IMR-90 (cell line): Measurements from ENCODE around the gene ROBO1. TPM values are rescaled to one million over a fixed set of nuclear protein-coding genes. Genes with fewer than 3 reads are reported as not detected.

ENCODE experiments used
- ATAC-seq: fragments of 200-7000 bp; cut with Tn5 transposase; 2 replicates; pipeline ENCODE4 v1.9.1; 2020; ENCODE audit warnings: low read depth, mild to moderate bottlenecking, moderate library complexity
- BruUV-seq: library from RNA; stranded (reverse); fragments of 400-500 nt; replicated peaks from 2 replicates; lab custom pipeline; 2021; lab: Mats Ljungman, UMichigan
- CTCF ChIA-PET: fragments of 300-600 bp; formaldehyde crosslinking; extraction: SDS; loops from one replicate; lab custom pipeline; 2021; ENCODE audit warnings: antibody characterized with exemption; lab: Yijun Ruan, JAX
- POLR2A ChIA-PET: fragments of 300-600 bp; sonication (Branson Sonifier 250); formaldehyde crosslinking; loops from one replicate; lab custom pipeline; 2022; ENCODE audit warnings: antibody characterized with exemption; ENCODE audit not compliant: unreplicated experiment; lab: Charles Lee
- DNase-seq: peaks from one replicate; pipeline ENCODE4 v3.0.0; 2013
- H2AFZ ChIP-seq: replicated peaks from 2 replicates; pipeline ENCODE3; 2013; ENCODE audit warnings: low read length, mild to moderate bottlenecking; ENCODE audit not compliant: poor library complexity
- H2AK5ac ChIP-seq: 2 replicates; pipeline ENCODE4 v1.6.1; 2013; ENCODE audit warnings: low read depth, low read length, inconsistent platforms
- H2AK9ac ChIP-seq: replicated peaks from 2 replicates; pipeline ENCODE3; 2013; ENCODE audit warnings: mild to moderate bottlenecking, low read depth, low read length, moderate library complexity; ENCODE audit not compliant: poor library complexity
- H2BK120ac ChIP-seq: 2 replicates; pipeline ENCODE4 v1.6.1; 2013; ENCODE audit warnings: low read depth, low read length, inconsistent platforms
- H2BK15ac ChIP-seq: 3 replicates; pipeline ENCODE4 v1.6.1; 2013; ENCODE audit warnings: low read depth, low read length, inconsistent platforms
- H2BK20ac ChIP-seq: 2 replicates; pipeline ENCODE4 v1.6.1; 2013; ENCODE audit warnings: low read depth, mild to moderate bottlenecking, inconsistent platforms, low read length, moderate library complexity
- H2BK5ac ChIP-seq: 2 replicates; pipeline ENCODE4 v1.6.1; 2013; ENCODE audit warnings: mild to moderate bottlenecking, low read depth, low read length, inconsistent platforms; ENCODE audit not compliant: poor library complexity, severe bottlenecking
- H3K14ac ChIP-seq: replicated peaks from 2 replicates; pipeline ENCODE4 v1.6.1; 2013; ENCODE audit warnings: low read depth, low read length, inconsistent platforms
- H3K18ac ChIP-seq: 2 replicates; pipeline ENCODE4 v1.6.1; 2013; ENCODE audit warnings: low read depth, low read length, control low read depth
- H3K23ac ChIP-seq: 2 replicates; pipeline ENCODE4 v1.6.1; 2013; ENCODE audit warnings: low read depth, low read length, inconsistent platforms
- H3K27ac ChIP-seq: 2 replicates; pipeline ENCODE4 v1.5.1; 2013; ENCODE audit warnings: mild to moderate bottlenecking, control low read depth, low read length; ENCODE audit not compliant: insufficient read depth
- H3K27me3 ChIP-seq: 2 replicates; pipeline ENCODE4 v1.6.1; 2013; ENCODE audit warnings: low read length; ENCODE audit not compliant: control insufficient read depth, insufficient read depth
- H3K36me3 ChIP-seq: 2 replicates; pipeline ENCODE4 v1.6.1; 2013; ENCODE audit warnings: low read length, mixed read lengths; ENCODE audit not compliant: control insufficient read depth, insufficient read depth
- H3K4ac ChIP-seq: 2 replicates; pipeline ENCODE4 v1.6.1; 2013; ENCODE audit warnings: low read depth, low read length, inconsistent platforms
- H3K4me1 ChIP-seq: 2 replicates; pipeline ENCODE4 v1.6.1; 2013; ENCODE audit warnings: low read length, mixed read lengths; ENCODE audit not compliant: control insufficient read depth, insufficient read depth
- H3K4me2 ChIP-seq: 2 replicates; pipeline ENCODE4 v1.6.1; 2013; ENCODE audit warnings: low read depth, mild to moderate bottlenecking, control low read depth, low read length, moderate library complexity
- H3K4me3 ChIP-seq: 2 replicates; pipeline ENCODE4 v1.5.1; 2013; ENCODE audit warnings: low read depth, mild to moderate bottlenecking, control low read depth, low read length, moderate library complexity; ENCODE audit not compliant: insufficient read depth
- H3K56ac ChIP-seq: 2 replicates; pipeline ENCODE4 v1.6.1; 2013; ENCODE audit warnings: low read length, inconsistent platforms; ENCODE audit not compliant: insufficient read depth; ENCODE audit errors: extremely low read depth
- H3K79me1 ChIP-seq, 2 experiments: 2 replicates each; pipeline ENCODE4 v1.6.1; 2013; ENCODE audit warnings: low read length in 2 of 2, inconsistent platforms in 1 of 2, low read depth in 1 of 2
- H3K9ac ChIP-seq: 2 replicates; pipeline ENCODE4 v1.6.1; 2013; ENCODE audit warnings: low read depth, low read length, control low read depth
- H3K9me1 ChIP-seq: 2 replicates; pipeline ENCODE4 v1.6.1; 2013; ENCODE audit warnings: low read length, inconsistent platforms; ENCODE audit not compliant: insufficient read depth
- H3K9me3 ChIP-seq: 2 replicates; pipeline ENCODE4 v1.6.1; 2013; ENCODE audit warnings: low read length; ENCODE audit not compliant: control insufficient read depth, insufficient read depth
- H4K20me1 ChIP-seq: 2 replicates; pipeline ENCODE4 v1.6.1; 2013; ENCODE audit warnings: low read length, inconsistent platforms; ENCODE audit not compliant: insufficient read depth
- H4K5ac ChIP-seq: 2 replicates; pipeline ENCODE4 v1.6.1; 2013; ENCODE audit warnings: mild to moderate bottlenecking, low read depth, low read length, control low read depth
- H4K8ac ChIP-seq, 2 experiments: 2 replicates each; pipeline ENCODE4 v1.6.1; 2013; ENCODE audit warnings: low read depth in 2 of 2, low read length in 2 of 2, control low read depth in 1 of 2, inconsistent platforms in 1 of 2
- H4K91ac ChIP-seq: 2 replicates; pipeline ENCODE4 v1.6.1; 2013; ENCODE audit warnings: low read depth, low read length, inconsistent platforms; ENCODE audit not compliant: insufficient read depth
- BHLHE40 ChIP-seq: fragments of 150-350 bp; IDR thresholded peaks from 2 replicates; pipeline ENCODE4 v1.6.1; 2016; ENCODE audit warnings: mild to moderate bottlenecking, low read depth, low read length
- CEBPB ChIP-seq: IDR thresholded peaks from 2 replicates; pipeline ENCODE4 v1.6.1; 2012; ENCODE audit warnings: low read depth, low read length, improper control_type of control experiment
- FOS ChIP-seq: fragments of 150-350 bp; IDR thresholded peaks from 2 replicates; pipeline ENCODE4 v1.6.1; 2016; ENCODE audit warnings: low read depth, low read length
- MAZ ChIP-seq: IDR thresholded peaks from 2 replicates; pipeline ENCODE4 v1.6.1; 2012; ENCODE audit warnings: low read depth, mild to moderate bottlenecking, low read length, improper control_type of control experiment, moderate library complexity, borderline replicate concordance
- MXI1 ChIP-seq: IDR thresholded peaks from 2 replicates; pipeline ENCODE4 v1.6.1; 2012; ENCODE audit warnings: low read depth, mild to moderate bottlenecking, low read length, moderate library complexity, borderline replicate concordance
- RAD21 ChIP-seq: IDR thresholded peaks from 2 replicates; pipeline ENCODE4 v1.6.1; 2012; ENCODE audit warnings: low read length, improper control_type of control experiment
- RCOR1 ChIP-seq: IDR thresholded peaks from 2 replicates; pipeline ENCODE4 v1.6.1; 2012; ENCODE audit warnings: mild to moderate bottlenecking, low read length, improper control_type of control experiment; ENCODE audit not compliant: insufficient replicate concordance
- SMC3 ChIP-seq: fragments of 150-350 bp; IDR thresholded peaks from 2 replicates; pipeline ENCODE4 v1.6.1; 2016; ENCODE audit warnings: low read depth, mild to moderate bottlenecking, antibody characterized with exemption, low read length, moderate library complexity
- WGBS, 2 experiments: methylation state at CpG; one replicate each; pipeline versions ENCODE4 v1.1.5 to v1.1.7; 2013; ENCODE audit warnings: missing lambda C conversion rate in 2 of 2; ENCODE audit not compliant: insufficient read length in 1 of 2; ENCODE audit errors: extremely low coverage in 2 of 2; 5-methylcytosine and 5-hydroxymethylcytosine counted together
- dilution Hi-C: fragments of 300-500 bp; cut with HindIII; formaldehyde crosslinking; loops from one replicate; pipeline ENCODE4 v1.14.3; 2018; ENCODE audit warnings: low sequenced_read_pairs; ENCODE audit not compliant: unreplicated experiment
- in situ Hi-C: fragments of 300-500 bp; cut with MboI; formaldehyde crosslinking; loops from 3 replicates; pipeline ENCODE4 v1.14.3; 2019; ENCODE audit warnings: low sequenced_read_pairs, inconsistent platforms, mixed read lengths
- intact Hi-C: fragments of 100-400 bp; cut with micrococcal nuclease; formaldehyde crosslinking; loops from 2 replicates; pipeline ENCODE4 v1.10.0; 2022
- polyA plus RNA-seq, 3 experiments: library from polyadenylated mRNA; depleted of rRNA; stranded (reverse); fragments of >200 nt; gene quantifications; 2 replicates each; pipeline ENCODE4 v1.2.3, GENCODE V29; 2012; ENCODE audit warnings: low replicate concordance in 1 of 3
- total RNA-seq: library from RNA; depleted of rRNA; stranded (reverse); fragments of >200 nt; gene quantifications from 2 replicates; pipeline ENCODE4 v1.2.3, GENCODE V29; 2012
- TF ChIP-seq, protein P1 (sequence below): fragments of 150-350 bp; IDR thresholded peaks from 2 replicates; pipeline ENCODE4 v1.6.1; 2017; ENCODE audit warnings: mild to moderate bottlenecking, antibody characterized with exemption, low read length, low read depth
- TF ChIP-seq, protein P2 (sequence below): fragments of 150-350 bp; IDR thresholded peaks from 2 replicates; pipeline ENCODE4 v1.6.1; 2016; ENCODE audit warnings: low read depth, mild to moderate bottlenecking, low read length, moderate library complexity, borderline replicate concordance
- TF ChIP-seq, protein P3 (sequence below): conservative IDR thresholded peaks from 2 replicates; pipeline ENCODE4 v1.5.1; 2012; ENCODE audit warnings: mild to moderate bottlenecking, low read depth, low read length, improper control_type of control experiment

The ROBO1 gene
- total and polyA plus RNA-seq, 2 of the 4 experiments (the other 2 are of a cell fraction): 24.1 to 53.9 TPM

DNA sequence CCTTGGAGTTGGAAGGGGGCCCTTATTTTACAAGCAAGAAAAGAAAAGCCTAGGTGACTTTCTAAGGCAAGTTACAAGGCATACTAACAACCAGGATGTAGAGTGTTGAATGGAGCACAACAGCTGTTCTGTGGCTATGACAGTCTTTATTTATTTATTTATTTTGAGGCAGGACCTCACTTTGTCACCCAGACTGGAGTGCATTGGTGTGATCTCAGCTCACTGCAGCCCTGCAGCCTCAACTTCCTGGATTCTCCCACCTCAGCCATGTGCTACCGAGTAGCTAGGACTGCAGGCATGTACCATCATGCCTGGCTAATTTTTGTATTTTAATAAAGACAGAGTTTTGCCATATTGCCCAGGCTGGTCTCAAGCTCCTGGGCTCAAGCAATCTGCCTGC lies 973.4 kb downstream of the ROBO1 start:
- no peak overlapping the region for H3K4me3 ChIP-seq
- no peaks in the 10 kb centered on the region for H3K9me3 ChIP-seq
- no peak for TF ChIP-seq FOS
- no peak for TF ChIP-seq RCOR1
- TF ChIP-seq MAZ: no peak
- TF ChIP-seq CEBPB: no peak
- TF ChIP-seq, protein P1, sequence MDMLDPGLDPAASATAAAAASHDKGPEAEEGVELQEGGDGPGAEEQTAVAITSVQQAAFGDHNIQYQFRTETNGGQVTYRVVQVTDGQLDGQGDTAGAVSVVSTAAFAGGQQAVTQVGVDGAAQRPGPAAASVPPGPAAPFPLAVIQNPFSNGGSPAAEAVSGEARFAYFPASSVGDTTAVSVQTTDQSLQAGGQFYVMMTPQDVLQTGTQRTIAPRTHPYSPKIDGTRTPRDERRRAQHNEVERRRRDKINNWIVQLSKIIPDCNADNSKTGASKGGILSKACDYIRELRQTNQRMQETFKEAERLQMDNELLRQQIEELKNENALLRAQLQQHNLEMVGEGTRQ: no peak
- no peak for TF ChIP-seq RAD21
- TF ChIP-seq MXI1: no peak
- no peak for TF ChIP-seq BHLHE40
- TF ChIP-seq, protein P2, sequence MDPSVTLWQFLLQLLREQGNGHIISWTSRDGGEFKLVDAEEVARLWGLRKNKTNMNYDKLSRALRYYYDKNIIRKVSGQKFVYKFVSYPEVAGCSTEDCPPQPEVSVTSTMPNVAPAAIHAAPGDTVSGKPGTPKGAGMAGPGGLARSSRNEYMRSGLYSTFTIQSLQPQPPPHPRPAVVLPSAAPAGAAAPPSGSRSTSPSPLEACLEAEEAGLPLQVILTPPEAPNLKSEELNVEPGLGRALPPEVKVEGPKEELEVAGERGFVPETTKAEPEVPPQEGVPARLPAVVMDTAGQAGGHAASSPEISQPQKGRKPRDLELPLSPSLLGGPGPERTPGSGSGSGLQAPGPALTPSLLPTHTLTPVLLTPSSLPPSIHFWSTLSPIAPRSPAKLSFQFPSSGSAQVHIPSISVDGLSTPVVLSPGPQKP: no peak
- TF ChIP-seq, protein P3, sequence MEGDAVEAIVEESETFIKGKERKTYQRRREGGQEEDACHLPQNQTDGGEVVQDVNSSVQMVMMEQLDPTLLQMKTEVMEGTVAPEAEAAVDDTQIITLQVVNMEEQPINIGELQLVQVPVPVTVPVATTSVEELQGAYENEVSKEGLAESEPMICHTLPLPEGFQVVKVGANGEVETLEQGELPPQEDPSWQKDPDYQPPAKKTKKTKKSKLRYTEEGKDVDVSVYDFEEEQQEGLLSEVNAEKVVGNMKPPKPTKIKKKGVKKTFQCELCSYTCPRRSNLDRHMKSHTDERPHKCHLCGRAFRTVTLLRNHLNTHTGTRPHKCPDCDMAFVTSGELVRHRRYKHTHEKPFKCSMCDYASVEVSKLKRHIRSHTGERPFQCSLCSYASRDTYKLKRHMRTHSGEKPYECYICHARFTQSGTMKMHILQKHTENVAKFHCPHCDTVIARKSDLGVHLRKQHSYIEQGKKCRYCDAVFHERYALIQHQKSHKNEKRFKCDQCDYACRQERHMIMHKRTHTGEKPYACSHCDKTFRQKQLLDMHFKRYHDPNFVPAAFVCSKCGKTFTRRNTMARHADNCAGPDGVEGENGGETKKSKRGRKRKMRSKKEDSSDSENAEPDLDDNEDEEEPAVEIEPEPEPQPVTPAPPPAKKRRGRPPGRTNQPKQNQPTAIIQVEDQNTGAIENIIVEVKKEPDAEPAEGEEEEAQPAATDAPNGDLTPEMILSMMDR: no peak
- TF ChIP-seq SMC3: no peak
- H2AK5ac ChIP-seq: no peak overlapping the region
- H2AFZ ChIP-seq: no peak overlapping the region
- BruUV-seq: no TSS peak
- no peak overlapping the region for H2BK15ac ChIP-seq
- dilution Hi-C loops: no loop called here
- no peak for ATAC-seq
- no peak overlapping the region for H3K18ac ChIP-seq
- no peak overlapping the region for H3K14ac ChIP-seq
- no peak overlapping the region for H3K56ac ChIP-seq
- no peak overlapping the region for H3K27ac ChIP-seq
- H3K9me1 ChIP-seq: no peaks in the 10 kb centered on the region
- H3K36me3 ChIP-seq: no peaks in the 10 kb centered on the region
- intact Hi-C loops: no loop called here
- no peak overlapping the region for H3K9ac ChIP-seq
- no peak overlapping the region for H2BK20ac ChIP-seq
- in situ Hi-C loops: no loop called here
- no peak overlapping the region for H4K5ac ChIP-seq
- H3K4me1 ChIP-seq: no peaks in the 10 kb centered on the region
- H2AK9ac ChIP-seq: no peak overlapping the region
- H2BK120ac ChIP-seq: no peak overlapping the region
- no peaks in the 10 kb centered on the region for H4K20me1 ChIP-seq
- no peak overlapping the region for H3K23ac ChIP-seq
- H4K8ac ChIP-seq: no peak overlapping the region
- WGBS, 2 experiments: no CpG with 5 or more reads among the region's 1 CpG
- no peak overlapping the region for H3K4ac ChIP-seq
- DNase-seq: no peak
- H3K27me3 ChIP-seq: no peaks in the 10 kb centered on the region
- H4K91ac ChIP-seq: no peak overlapping the region
- CTCF ChIA-PET: no interaction called here
- POLR2A ChIA-PET: no interaction called here
- no peak overlapping the region for H3K4me2 ChIP-seq
- no peak overlapping the region for H2BK5ac ChIP-seq
- H3K79me1 ChIP-seq: peaks cover 0 to 3% of the 10 kb centered on the region in 2 experiments; a peak in 1 of 4 replicates
